Chondrocyte (in vitro differentiated cells): Measurements from ENCODE around the gene MMP27. TPM values are rescaled to one million over a fixed set of nuclear protein-coding genes. Genes with fewer than 3 reads are reported as not detected.

Experiments used
- DNase-seq: peaks from one replicate; pipeline ENCODE4 v3.0.0; 2021; ENCODE audit warnings: mixed read lengths, low spot score
- H3K27ac Mint-ChIP-seq: one replicate; pipeline ENCODE4 v1.8.0; 2021; ENCODE audit warnings: mild to moderate bottlenecking, moderate library complexity, mixed read lengths; ENCODE audit not compliant: unreplicated experiment
- H3K27me3 Mint-ChIP-seq: 2 replicates; pipeline ENCODE4 v1.8.0; 2021; ENCODE audit warnings: low read depth, mixed read lengths
- H3K36me3 Mint-ChIP-seq: 2 replicates; pipeline ENCODE4 v1.8.0; 2021; ENCODE audit warnings: low read depth, mixed read lengths
- H3K4me1 Mint-ChIP-seq: 2 replicates; pipeline ENCODE4 v1.8.0; 2021; ENCODE audit warnings: low read depth, mild to moderate bottlenecking, mixed read lengths
- H3K4me3 Mint-ChIP-seq: one replicate; pipeline ENCODE4 v1.8.0; 2021; ENCODE audit warnings: mild to moderate bottlenecking, moderate library complexity, mixed read lengths; ENCODE audit not compliant: unreplicated experiment
- H3K9me3 Mint-ChIP-seq: 2 replicates; pipeline ENCODE4 v1.8.0; 2021; ENCODE audit warnings: low read depth, mixed read lengths
- total RNA-seq: library from RNA; stranded (reverse); gene quantifications from 3 replicates; pipeline ENCODE4 v1.2.1, GENCODE V29; 2021
- TF ChIP-seq, protein P1 (sequence below): fragments of 200-600 bp; sonication (generic); IDR thresholded peaks from 2 replicates; pipeline ENCODE4 v1.5.0; 2021; ENCODE audit warnings: antibody characterized with exemption, mild to moderate bottlenecking, moderate library complexity

Gene MMP27
- total RNA-seq, 1 donor from 2014 or later = not detected

DNA sequence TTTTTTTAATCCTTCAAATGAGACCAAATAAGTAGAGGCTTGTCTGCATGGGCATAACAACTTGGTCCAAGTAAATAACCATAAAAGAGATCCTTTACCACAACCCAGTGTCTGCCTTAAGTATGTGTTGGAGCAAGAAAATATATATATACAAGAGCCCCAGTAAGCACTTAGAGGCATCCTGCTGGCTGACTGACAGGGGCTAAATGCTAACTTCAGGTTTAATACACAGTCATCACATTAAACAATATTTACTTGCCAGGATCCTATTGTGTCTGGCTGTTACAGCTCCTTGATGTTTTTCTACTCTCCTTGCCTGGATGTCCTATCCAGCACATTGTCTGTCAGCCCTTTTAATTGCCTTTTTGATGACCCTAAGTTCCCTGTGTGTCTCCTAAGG, 43.0 kb downstream of the MMP27 start:
- DNase-seq = no peak
- no peaks in the 10 kb centered on the region for H3K36me3 Mint-ChIP-seq
- no peaks in the 10 kb centered on the region for H3K9me3 Mint-ChIP-seq
- peaks cover 5% of the 10 kb centered on the region for H3K27me3 Mint-ChIP-seq
- H3K4me1 Mint-ChIP-seq = peaks cover 3% of the 10 kb centered on the region
- H3K4me3 Mint-ChIP-seq = no peak overlapping the region
- H3K27ac Mint-ChIP-seq = no peak overlapping the region
- TF ChIP-seq, protein P1, sequence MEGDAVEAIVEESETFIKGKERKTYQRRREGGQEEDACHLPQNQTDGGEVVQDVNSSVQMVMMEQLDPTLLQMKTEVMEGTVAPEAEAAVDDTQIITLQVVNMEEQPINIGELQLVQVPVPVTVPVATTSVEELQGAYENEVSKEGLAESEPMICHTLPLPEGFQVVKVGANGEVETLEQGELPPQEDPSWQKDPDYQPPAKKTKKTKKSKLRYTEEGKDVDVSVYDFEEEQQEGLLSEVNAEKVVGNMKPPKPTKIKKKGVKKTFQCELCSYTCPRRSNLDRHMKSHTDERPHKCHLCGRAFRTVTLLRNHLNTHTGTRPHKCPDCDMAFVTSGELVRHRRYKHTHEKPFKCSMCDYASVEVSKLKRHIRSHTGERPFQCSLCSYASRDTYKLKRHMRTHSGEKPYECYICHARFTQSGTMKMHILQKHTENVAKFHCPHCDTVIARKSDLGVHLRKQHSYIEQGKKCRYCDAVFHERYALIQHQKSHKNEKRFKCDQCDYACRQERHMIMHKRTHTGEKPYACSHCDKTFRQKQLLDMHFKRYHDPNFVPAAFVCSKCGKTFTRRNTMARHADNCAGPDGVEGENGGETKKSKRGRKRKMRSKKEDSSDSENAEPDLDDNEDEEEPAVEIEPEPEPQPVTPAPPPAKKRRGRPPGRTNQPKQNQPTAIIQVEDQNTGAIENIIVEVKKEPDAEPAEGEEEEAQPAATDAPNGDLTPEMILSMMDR = no peak

DNA sequence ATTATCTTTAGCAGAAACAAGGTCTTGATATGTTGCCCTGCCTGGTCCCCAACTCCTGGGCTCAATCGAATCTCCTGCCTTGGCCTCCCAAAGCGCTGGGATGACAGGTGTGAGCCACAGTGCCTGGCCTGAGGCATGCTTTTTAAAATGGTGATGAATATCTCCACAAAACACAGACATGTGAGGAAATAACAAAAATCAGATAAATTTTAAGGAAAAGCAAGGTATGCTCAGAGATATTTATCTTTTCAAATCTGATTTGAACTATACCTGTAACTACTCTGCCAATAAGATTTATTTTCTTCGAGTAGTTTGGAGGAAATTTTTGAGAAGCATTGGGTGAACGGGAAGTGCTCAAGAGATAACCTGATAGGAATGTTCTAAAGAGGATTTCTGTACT, 44.5 kb downstream of the MMP27 start:
- H3K27me3 Mint-ChIP-seq = peaks cover 9% of the 10 kb centered on the region
- no peak for DNase-seq
- peaks cover under 1% of the 10 kb centered on the region for H3K9me3 Mint-ChIP-seq
- H3K36me3 Mint-ChIP-seq = no peaks in the 10 kb centered on the region
- H3K4me3 Mint-ChIP-seq = no peak overlapping the region
- peaks cover under 1% of the 10 kb centered on the region for H3K4me1 Mint-ChIP-seq
- TF ChIP-seq, protein P1 = no peak
- H3K27ac Mint-ChIP-seq = no peak overlapping the region

DNA sequence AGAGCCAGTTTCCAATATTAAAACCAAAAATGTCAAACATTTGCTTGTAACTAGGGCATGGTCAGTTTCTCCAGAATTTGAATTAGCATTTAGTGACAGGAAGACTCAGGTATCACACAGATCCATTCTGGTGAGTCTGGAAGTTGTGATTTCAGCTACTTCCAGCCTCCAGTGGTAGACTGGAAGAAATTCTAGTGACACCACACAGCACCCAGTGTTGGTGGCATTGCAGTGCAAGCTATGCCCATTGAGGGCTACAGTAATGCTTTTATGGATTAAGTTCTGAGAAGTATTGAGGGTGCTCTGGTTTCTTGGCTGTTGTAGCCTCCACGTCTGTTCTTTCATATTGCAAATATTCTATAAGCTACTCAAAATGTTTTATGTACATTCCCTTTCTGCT, 49.0 kb downstream of the MMP27 start:
- DNase-seq = no peak
- H3K4me1 Mint-ChIP-seq = no peaks in the 10 kb centered on the region
- TF ChIP-seq, protein P1 = no peak
- H3K9me3 Mint-ChIP-seq = peaks cover 11% of the 10 kb centered on the region
- H3K4me3 Mint-ChIP-seq = no peak overlapping the region
- H3K36me3 Mint-ChIP-seq = no peaks in the 10 kb centered on the region
- H3K27ac Mint-ChIP-seq = no peak overlapping the region
- peaks cover 10% of the 10 kb centered on the region for H3K27me3 Mint-ChIP-seq

DNA sequence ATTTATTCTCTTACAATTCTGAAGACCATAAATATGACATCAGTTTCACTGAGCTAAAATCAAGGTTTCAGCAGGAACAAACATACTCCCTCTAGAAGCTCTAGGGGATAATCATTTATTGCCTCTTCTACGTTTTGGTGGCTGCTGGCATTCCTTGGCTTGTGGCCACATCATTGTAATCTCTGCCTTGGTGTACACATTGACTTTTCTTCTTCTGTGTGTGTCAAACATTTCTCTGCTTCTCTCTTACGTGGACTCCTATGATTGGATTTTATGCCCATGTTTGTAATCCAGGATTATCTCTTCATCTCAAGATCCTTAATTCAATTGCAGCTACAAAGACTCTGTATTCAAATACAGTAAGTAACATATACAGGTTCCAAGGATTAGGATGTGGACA, 50.0 kb downstream of the MMP27 start:
- TF ChIP-seq, protein P1 = no peak
- peaks cover 10% of the 10 kb centered on the region for H3K27me3 Mint-ChIP-seq
- peaks cover 11% of the 10 kb centered on the region for H3K9me3 Mint-ChIP-seq
- no peak overlapping the region for H3K4me3 Mint-ChIP-seq
- no peaks in the 10 kb centered on the region for H3K4me1 Mint-ChIP-seq
- no peak overlapping the region for H3K27ac Mint-ChIP-seq
- H3K36me3 Mint-ChIP-seq = no peaks in the 10 kb centered on the region
- DNase-seq = no peak

DNA sequence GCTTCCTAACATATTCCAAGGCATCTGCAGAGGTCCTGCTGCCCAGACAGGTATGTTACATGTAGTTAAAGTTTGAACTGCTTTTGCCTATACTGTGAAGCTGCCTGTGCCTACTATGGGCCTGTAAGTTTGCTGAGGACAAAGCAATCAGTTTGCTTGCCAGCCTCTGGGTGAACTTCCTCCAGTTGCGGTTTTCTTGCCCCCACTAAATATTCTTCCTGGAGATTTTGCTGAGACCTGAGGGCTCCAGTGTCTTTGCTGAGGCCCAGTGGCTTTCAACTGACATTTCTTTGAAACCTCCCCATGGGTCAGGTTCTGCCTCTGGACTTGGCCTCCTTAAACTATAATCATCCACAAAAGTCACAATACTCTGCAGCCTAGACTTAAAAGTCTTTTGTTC, 50.8 kb downstream of the MMP27 start:
- TF ChIP-seq, protein P1 = no peak
- Mint-ChIP-seq H3K9me3 (peaks cover 11% of the 10 kb centered on the region), H3K4me3 (no peak overlapping the region), H3K36me3 (no peaks in the 10 kb centered on the region), H3K27me3 (peaks cover 10% of the 10 kb centered on the region), H3K27ac (no peak overlapping the region), H3K4me1 (no peaks in the 10 kb centered on the region)
- no peak for DNase-seq
